Progenitor cell of endocrine pancreas (in vitro differentiated cells): ENCODE measurements around the gene MTX2. TPM values are rescaled to one million over a fixed set of nuclear protein-coding genes. Genes with fewer than 3 reads are reported as not detected.

ENCODE experiments used
- DNase-seq: peaks from one replicate; pipeline ENCODE4 v3.0.0; 2021; ENCODE audit warnings: low spot score; ENCODE audit not compliant: unreplicated experiment
- H3K27ac Mint-ChIP-seq: 2 replicates; pipeline ENCODE4 v1.8.0; 2021; ENCODE audit warnings: mild to moderate bottlenecking, moderate library complexity, mixed read lengths
- H3K27me3 Mint-ChIP-seq: 2 replicates; pipeline ENCODE4 v1.8.0; 2021; ENCODE audit warnings: mixed read lengths
- H3K36me3 Mint-ChIP-seq: 2 replicates; pipeline ENCODE4 v1.8.0; 2022; ENCODE audit warnings: mixed read lengths; ENCODE audit not compliant: insufficient read depth
- H3K4me1 Mint-ChIP-seq: 2 replicates; pipeline ENCODE4 v1.8.0; 2021; ENCODE audit warnings: low read depth, mixed read lengths
- H3K4me3 Mint-ChIP-seq: 2 replicates; pipeline ENCODE4 v1.8.0; 2021; ENCODE audit warnings: low read depth, mild to moderate bottlenecking, moderate library complexity, mixed read lengths
- H3K9me3 Mint-ChIP-seq: 2 replicates; pipeline ENCODE4 v1.8.0; 2021; ENCODE audit warnings: low read depth, mixed read lengths
- CTCF ChIP-seq: fragments of 200-600 bp; sonication (generic); IDR thresholded peaks from one replicate; pipeline ENCODE4 v1.5.0; 2021; ENCODE audit warnings: antibody characterized with exemption, mild to moderate bottlenecking; ENCODE audit not compliant: unreplicated experiment
- long read RNA-seq: library from polyadenylated mRNA; unstranded; transcript quantifications from one replicate; pipeline ENCODE4 v2.0.0, GENCODE V29; 2020
- total RNA-seq: library from RNA; stranded (reverse); gene quantifications from 2 replicates; pipeline ENCODE4 v1.2.1, GENCODE V29; 2021

MTX2 gene
- total RNA-seq = 30.9 and 33.4 TPM in 2 replicates
- long read RNA-seq, transcript MTX2-202 (11 exons, 1,592 nt) = minor isoform, 6 of 97 reads
- long read RNA-seq, transcript MTX2-201 (10 exons, 1,364 nt) = major isoform, 63 of 97 reads
- long read RNA-seq, partial matches to known transcripts = 4 of 97 reads
- long read RNA-seq, other reads (novel, unspliced or antisense) = 24 of 97 reads

GRCh38 chr2:176269319-176270099 lies at the start of gene MTX2:
TSS of gene MTX2 (plus strand) at chr2:176269442. CDS start at chr2:176269630, 188 bp downstream.
- peaks cover 5% of the 10 kb centered on the region for H3K4me1 Mint-ChIP-seq
- no peaks in the 10 kb centered on the region for H3K36me3 Mint-ChIP-seq
- peak; percentile 65 for DNase-seq
- H3K9me3 Mint-ChIP-seq = no peaks in the 10 kb centered on the region
- peak within 1 kb of the TSS; percentile 93 for H3K4me3 Mint-ChIP-seq
- peaks cover 9% of the 10 kb centered on the region for H3K27me3 Mint-ChIP-seq
- peak; percentile 12 for TF ChIP-seq CTCF
- peak within 1 kb of the TSS; percentile 94 for H3K27ac Mint-ChIP-seq

- peaks cover 27% of the 10 kb centered on the region for H3K27me3 Mint-ChIP-seq
- DNase-seq = no peak
- H3K36me3 Mint-ChIP-seq = no peaks in the 10 kb centered on the region
- H3K4me3 Mint-ChIP-seq = no peak overlapping the region
- no peaks in the 10 kb centered on the region for H3K9me3 Mint-ChIP-seq
- H3K4me1 Mint-ChIP-seq = no peaks in the 10 kb centered on the region
- TF ChIP-seq CTCF = no peak
- no peak overlapping the region for H3K27ac Mint-ChIP-seq
Measured at GRCh38 chr2:176227874-176228273, 41.4 kb upstream of the MTX2 start.

- no peak overlapping the region for H3K4me3 Mint-ChIP-seq
- TF ChIP-seq CTCF = no peak
- no peak for DNase-seq
- H3K27me3 Mint-ChIP-seq = peaks cover 18% of the 10 kb centered on the region
- no peaks in the 10 kb centered on the region for H3K36me3 Mint-ChIP-seq
- H3K27ac Mint-ChIP-seq = no peak overlapping the region
- H3K9me3 Mint-ChIP-seq = no peaks in the 10 kb centered on the region
- no peaks in the 10 kb centered on the region for H3K4me1 Mint-ChIP-seq
Measured at GRCh38 chr2:176234156-176234555, 35.1 kb upstream of the MTX2 start.

- H3K27ac Mint-ChIP-seq = no peak overlapping the region
- no peak for TF ChIP-seq CTCF
- H3K4me1 Mint-ChIP-seq = no peaks in the 10 kb centered on the region
- no peaks in the 10 kb centered on the region for H3K9me3 Mint-ChIP-seq
- no peak for DNase-seq
- H3K4me3 Mint-ChIP-seq = no peak overlapping the region
- H3K36me3 Mint-ChIP-seq = no peaks in the 10 kb centered on the region
- peaks cover 15% of the 10 kb centered on the region for H3K27me3 Mint-ChIP-seq
Measured at GRCh38 chr2:176234940-176235339, 34.3 kb upstream of the MTX2 start.

- DNase-seq = no peak
- Mint-ChIP-seq H3K4me3 (no peak overlapping the region), H3K4me1 (no peaks in the 10 kb centered on the region), H3K27me3 (peaks cover 14% of the 10 kb centered on the region), H3K9me3 (no peaks in the 10 kb centered on the region), H3K36me3 (no peaks in the 10 kb centered on the region), H3K27ac (no peak overlapping the region)
- TF ChIP-seq CTCF = no peak
Measured at GRCh38 chr2:176237456-176237855, 31.8 kb upstream of the MTX2 start.
